ENCODE results near the gene SERTAD1.
A peak's percentile ranks its signal among the peaks of the same experiment; 100 is the strongest.
"Not testable (repeated sequence)": the region's sequence is repeated elsewhere in the genome, so short reads cannot be mapped to it uniquely, and the experiment has no call there.

Gene SERTAD1, protein sequence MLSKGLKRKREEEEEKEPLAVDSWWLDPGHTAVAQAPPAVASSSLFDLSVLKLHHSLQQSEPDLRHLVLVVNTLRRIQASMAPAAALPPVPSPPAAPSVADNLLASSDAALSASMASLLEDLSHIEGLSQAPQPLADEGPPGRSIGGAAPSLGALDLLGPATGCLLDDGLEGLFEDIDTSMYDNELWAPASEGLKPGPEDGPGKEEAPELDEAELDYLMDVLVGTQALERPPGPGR

DNA sequence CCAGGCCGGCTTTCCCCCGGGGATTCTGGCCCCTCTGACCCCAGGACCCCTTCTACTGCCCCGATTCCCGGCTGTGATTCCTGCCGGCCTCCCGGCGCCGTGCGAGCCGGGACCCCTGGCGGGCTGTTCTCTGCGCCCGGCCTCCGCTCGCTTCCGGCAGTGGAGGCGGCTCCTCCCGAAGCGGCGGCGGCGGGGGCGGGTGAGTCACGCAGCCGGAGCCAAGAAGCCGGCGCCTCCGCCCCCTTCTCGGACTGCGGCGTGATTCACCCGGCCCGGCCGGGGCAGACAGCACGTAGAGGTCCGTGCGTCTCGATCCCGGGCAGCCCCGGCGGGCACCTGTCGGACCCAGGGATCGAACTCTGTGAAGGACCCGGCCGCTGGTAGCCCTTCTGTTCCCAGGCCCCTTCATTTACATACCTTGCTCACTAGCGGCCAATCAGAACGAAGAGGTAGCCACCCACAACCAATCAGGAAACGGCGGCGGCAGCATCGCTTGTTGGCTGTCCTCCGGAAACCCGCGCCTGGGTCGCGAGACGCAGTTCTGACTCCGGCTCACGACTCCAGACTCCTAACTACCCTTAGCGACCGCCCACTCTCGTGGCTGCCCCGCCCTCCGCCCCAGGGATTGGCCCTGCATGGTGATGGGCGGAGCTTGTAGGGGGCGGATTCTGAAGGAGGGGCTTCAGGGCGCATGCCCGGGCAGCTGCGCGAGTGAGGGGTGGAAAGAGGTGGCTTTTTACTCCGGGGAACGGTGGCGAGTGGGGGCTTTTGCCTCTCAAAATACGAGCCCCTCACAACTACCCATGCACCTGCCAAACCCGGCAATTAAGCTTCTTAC is at the start of gene SERTAD1:
Gene SERTAD1 (minus strand): TSS at position 543 of the 838 bp plus-strand sequence. CDS start 2,446 bp downstream, outside the sequence.
- DNase-seq: peak; percentile 95

DNA sequence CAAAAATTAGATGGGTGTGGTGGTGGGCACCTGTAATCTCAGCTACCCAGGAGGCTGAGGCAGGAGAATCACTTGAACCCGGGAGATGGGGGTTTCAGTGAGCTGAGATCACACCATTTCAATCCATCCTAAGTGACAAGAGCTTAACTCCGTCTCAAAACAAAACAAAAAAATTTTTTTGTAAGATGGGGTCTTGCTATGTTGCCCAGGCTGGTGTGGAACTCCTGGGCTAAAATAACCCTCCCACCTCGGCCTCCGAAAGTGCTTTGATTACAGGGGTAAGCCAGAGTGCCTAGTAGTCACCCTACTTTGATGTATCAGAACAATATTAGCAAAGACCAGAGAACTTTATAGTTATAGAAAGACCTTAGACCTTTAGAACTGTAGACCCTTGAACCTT is 48.9 kb upstream of the SERTAD1 start:
- DNase-seq: no peak

DNA sequence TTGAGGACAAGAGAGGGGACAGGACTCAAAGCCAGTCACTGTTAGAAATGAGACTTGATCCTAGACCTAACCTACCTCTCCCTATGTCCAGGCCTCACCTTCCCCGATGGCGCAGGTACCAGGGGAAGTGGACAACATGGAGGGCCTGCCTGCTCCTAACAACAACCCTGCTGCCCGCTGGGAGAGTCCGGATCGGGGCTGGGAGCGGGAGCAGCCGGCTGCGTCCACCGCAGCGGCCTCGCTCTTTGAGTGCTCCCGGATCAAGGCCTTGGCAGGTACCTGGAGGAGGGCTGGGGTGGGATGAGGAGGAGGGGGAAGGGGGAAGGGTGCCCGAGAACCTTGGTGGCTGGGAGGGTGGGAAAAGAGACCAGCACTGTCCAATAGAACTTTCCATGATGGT is 46.7 kb upstream of the SERTAD1 start:
- no peak for DNase-seq

DNA sequence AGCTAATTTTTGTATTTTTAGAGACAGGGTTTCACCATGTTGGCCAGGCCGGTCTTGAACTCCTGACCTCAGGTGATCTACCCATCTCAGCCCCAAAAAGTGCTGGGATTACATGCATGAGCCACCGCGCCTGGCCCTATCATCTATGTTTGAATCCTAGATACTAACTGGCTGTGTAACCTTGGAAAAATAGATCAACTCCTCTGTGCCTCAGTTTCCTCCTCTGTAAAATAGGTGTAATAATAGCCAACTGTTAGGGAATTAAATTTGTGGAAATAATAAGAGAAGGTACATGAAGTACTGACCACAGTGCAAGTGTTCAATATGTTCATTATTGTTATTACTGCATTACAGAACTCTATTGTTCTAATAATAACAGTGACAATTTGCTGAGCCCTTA is 45.3 kb upstream of the SERTAD1 start:
- DNase-seq: no peak

DNA sequence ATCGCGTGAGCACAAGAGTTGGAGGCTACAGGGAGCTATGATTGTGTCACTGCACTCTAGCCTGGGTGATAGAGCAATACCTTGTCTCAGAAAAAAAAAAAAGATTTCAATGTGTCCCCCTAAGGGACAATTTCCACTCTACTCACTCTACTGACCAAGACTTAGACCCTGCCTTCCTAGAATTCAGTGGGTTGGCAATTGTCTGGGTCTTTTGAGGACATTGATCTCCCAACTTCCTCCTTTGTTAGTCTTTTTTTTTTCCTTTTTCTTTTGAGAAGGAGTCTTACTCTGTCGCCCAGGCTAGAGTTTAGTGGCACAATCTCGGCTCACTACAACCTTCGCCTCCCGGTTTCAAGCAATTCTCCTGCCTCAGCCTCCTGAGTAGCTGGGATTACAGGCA is 43.2 kb upstream of the SERTAD1 start:
- DNase-seq: no peak

DNA sequence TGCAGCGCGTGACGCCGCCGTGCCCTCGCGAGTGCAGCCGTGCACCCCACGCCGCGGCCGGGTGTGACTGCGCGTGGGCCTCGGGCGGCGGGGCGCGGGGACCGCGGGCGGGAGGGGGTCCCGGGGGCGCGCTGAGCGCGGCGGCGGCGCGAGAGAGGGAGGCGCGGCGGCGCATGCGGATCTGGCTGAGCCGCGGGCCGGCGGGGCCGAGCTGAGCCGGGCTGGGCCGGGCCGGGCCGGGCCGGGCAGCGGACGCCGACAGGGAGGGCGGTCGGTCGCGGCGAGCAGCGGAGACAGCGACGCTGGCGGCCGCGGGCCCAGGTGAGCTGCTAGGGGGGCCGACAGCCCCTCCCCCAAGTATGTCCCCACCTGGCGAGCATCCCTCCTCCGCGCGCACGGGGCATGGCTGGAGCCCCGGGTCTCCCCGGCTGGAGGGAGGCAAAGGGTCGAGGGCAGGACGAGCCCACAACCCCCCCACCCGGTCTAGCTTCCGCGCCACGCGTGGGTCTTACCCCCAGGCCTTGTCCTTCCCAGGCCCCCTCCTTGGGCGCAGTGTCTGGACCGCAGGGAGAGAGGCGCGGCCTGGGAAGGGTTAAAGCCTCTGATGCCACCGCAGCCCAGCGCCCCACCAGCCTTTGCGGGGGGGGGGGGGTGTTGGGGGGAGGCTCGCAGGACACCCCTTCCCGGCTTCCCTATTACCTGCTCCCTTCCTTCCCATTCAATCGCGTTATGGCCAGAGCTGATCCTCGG is 41.4 kb upstream of the SERTAD1 start, which contains the start of gene SPTBN4:
Gene SPTBN4 (plus strand): TSS at position 17 of the 750 bp plus-strand sequence. CDS start 5,621 bp downstream, outside the sequence.
- DNase-seq: no peak

DNA sequence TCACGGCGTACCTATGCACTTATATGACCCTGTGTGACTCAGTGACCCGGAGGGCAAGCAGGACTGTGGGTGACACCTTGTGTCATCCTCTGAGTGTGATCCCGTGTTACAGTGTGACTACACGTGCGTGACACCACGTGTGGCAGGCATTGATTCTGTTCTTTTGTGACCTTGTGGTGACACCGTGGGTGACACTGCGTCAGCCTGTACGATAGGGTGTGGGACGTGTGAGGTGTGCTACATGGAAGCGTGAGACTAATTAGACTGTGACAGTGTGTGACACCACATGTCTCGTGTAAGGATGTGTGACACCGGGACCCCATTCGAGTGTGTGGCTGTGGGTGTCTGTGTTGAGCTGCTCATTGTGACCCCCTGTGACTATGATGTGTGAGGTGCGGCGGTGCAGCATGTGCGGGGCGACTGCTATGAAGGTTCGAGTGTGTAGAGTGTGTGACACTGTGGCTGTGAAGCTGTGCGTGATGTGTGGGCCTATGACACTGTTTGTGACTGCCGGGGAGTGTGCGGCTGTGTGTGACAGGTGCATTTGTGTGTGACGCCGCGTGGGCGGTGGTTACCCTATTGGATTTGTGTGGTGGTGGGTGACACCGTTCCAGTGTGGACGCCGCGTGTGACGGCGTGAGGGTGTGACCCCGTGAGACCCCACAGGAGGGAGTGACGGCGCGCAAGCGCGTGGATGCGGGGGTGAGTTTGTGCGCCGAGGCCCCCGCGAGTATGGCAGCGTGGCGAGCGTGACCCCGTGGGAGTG is 40.6 kb upstream of the SERTAD1 start:
- no peak for DNase-seq

DNA sequence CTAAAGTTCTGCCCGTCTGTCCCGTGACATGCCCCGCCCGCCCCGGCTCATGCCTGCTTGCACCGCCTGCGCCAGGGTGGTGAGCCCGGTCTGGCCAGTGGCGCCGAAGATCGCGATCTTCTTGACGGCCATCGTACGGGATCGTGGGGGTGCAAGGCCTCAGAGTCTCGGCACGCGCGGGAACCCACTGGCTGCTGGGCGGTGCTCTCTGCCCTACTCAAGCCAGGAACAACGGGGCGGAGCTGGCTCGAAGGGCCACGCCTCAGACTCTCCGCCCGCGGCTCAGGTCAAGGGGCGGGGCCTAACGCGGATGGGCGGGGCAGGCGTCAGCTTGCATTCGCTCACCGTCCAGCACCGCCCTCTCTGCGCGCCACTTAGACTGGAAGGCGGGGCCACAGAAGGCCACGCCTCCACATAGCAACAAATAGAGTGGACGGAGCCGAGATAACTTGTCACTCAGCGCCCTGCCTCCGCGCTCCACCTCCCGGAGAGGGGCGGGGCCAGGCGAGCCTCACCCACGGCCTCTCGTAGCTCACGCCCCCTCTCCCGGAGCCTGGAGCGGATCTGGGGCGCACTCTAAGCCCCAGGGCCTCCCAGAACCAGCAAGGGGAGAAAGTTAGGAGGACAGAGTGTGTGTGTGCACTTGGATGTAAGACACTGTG is 39.9 kb upstream of the SERTAD1 start, which contains the start of gene BLVRB:
Gene BLVRB (minus strand): TSS at position 189 of the 662 bp plus-strand sequence. CDS start 57 bp downstream, at position 132.
- peak; percentile 94 for DNase-seq

DNA sequence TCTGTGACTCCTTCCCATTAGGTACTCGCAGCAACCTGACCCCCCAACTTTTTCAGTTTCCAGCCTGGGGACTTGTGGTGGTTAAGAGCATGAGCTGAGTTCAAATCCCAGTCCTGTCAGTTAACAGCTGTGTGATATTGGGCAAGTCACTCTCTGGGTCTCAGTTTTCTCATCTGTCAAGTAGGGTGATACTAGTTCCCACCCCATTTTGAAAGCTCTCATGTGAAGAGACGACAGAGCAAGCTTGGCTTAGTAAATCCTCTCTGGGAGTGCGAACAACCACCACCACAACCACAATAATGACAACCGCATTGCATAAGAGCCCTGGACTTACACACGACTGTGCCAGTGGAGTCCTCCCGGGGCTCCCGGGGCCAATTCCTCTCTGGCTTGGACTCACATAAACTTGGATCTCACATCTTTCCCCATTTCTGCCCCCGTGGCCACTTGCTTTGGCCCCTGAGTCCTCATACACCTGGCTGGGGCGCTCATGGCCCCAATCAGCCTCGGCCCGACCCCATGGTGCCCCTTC is 39.3 kb upstream of the SERTAD1 start:
- no peak for DNase-seq

DNA sequence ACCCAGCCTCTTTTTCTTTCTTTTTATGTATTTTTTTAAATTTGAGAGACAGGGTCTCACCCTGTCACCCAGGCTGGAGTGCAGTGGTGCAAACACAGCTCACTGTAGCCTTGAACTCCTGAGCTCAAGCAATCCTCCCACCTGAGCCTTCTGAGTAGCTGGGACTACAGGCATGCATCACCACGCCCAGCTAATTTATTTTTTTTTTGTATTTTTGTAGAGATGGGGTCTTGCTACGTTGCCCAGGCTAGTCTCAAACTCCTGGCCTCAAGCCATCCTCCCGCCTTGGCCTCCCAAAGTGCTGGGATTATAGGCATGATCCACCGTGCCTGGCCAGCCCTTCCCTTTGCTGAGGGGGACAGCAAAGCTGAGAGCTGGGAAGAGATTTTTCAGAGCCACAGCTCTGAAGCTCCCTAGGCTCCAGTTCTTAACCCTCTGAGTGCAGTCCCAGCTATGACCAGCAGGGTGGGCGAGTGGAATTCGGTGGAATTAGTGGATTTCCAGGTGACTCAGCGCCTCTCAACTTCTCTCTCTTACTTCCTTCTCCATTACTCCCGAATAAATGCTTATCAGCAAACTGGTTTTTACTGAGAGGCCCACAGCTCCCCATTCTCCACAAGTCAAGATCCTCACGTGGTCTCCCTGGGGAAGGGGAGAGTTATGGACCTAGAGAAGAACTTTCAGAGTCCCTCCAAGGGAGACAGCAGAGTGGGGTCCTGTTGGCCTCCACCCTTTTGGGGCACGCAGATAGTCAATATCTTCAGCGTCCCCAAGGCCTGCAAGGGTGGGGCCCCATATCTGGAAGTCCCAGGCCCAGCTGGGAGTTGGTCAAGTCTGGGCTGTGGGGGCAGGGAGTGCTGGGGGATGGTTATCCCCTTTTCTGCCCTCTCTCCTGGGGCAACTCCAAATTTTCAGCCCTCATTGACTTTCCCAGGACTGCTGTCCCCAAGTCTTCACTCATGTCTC is 38.5 kb upstream of the SERTAD1 start:
- peak; percentile 37 for DNase-seq

DNA sequence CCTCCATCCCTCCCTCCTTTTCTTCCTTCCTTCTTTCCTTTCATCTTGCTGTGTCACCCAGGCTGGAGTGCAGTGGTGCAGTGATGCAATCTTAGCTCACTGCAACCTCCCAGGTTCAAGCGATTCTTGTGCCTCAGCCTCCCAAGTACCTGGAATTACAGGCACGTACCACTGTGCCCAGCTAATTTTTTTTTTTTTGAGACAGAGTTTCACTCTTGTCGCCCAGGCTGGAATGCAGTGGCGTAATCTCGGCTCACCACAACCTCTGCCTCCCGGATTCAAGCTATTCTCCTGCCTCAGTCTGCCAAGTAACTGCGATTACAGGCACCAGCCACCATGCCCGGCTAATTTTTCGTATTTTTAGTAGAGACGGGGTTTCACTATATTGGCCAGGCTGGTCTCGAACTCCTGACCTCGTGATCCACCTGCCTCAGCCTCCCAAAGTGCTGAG is 37.8 kb upstream of the SERTAD1 start:
- DNase-seq: not testable (repeated sequence)

DNA sequence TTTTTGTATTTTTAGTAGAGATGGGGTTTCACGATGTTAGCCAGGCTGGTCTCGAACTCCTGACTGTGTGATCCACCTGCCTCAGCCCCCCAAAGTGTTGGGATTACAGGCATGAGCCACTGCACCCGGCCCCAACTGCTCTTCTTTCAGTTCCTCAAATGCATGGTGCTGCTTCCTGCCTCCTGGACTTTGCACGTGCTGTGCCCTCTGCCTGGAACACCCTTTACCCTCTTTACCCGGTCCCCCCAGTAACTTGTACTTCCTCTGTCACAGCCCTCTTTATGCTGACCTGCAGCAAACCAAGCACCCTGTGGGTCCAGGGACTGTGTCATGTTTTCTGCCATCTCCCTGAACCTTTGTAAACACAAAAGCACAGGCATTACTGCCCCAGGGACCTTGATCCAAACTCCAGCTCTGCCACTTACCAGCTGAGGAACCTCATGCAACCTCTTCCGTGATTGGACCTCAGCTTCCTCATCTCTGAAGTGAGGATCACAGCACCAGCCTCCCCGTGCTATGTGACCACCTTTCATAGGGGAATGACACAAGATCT is 36.0 kb upstream of the SERTAD1 start:
- no peak for DNase-seq

DNA sequence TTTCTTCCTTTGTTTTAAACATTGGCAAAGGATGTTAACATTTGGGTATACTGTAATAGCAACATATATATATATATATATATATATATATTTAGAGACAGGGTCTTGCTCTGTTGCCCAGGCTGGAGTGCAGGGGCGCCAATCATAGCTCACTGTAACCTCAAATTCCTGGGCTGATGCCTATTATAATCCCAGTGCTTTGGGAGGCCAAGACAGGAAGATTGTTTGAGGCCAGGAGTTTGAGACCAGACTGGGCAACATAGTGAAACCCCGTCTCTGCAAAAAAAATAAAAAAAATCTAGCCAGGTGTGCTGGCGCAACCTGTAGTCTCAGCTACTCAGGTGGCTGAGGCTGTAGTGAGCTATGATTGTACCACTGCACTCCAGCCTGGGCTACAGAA is 34.4 kb upstream of the SERTAD1 start:
- DNase-seq: no peak

DNA sequence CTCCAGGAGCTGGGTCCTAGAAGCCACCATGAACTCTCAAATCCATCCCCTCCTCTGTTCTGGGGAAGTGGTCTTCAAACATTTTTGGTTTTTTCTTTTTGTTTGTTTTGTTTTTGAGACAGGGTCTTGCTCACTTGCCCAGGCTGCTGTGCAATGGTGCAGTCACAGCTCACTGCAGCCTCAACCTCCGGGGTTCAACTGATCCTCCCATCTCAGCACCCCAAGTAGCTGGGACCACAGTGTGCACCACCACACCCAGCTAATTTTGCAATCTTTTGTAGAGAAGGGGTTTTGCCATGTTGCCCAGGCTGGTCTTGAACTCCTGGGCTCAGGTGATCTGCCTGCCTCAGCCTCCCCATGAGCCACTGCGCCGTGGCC is 32.8 kb upstream of the SERTAD1 start:
- no peak for DNase-seq

DNA sequence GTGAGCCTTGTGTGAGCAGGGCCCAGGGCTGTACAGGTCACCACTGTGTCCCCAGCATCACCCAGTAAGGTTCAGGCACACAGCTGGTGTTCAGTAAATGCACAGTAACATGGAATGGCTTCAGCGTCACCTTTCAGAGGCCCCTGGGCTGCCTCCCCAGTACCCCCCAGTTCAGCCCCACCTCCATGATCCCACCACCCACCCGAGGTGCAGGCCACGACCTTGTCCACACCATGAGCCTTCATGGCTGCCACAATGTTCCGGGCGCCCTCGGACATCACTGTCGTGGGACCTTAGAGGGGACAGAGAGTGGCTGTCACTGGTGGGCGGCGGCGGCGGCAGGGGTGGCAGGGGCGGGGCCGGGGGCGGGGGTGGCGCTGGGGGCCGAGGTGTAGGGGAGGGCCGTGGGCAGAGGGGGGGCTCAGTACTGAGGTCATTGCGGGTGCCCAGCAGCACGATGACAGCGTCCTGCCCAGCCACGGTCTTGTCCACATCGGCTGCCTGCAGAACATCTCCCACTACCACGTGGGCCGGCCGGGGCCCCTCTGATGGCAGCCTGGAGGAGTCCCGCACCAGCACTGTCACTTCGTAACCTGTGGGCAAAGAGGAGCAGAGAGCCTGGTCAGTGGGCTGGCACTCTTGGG is 32.3 kb upstream of the SERTAD1 start:
- no peak for DNase-seq

DNA sequence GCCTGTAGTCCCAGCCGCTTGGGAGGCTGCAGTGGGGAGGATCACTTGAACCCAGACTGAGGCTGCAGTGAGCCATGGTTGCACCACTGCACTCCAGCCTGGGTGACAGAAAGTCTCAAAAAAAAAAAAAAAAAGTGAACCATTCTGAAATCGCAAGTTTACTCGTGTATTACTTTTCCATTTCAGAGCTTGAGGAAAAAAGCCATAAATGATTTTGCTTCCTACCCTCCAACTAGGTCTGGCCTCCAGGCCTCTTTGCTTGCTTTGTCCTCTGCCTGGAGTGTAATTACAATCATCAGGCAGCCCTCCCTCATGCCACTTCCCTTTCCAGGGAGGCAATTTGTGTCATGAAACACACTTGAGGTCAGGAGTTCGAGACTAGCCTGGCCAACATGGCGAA is 31.3 kb upstream of the SERTAD1 start:
- no peak for DNase-seq

DNA sequence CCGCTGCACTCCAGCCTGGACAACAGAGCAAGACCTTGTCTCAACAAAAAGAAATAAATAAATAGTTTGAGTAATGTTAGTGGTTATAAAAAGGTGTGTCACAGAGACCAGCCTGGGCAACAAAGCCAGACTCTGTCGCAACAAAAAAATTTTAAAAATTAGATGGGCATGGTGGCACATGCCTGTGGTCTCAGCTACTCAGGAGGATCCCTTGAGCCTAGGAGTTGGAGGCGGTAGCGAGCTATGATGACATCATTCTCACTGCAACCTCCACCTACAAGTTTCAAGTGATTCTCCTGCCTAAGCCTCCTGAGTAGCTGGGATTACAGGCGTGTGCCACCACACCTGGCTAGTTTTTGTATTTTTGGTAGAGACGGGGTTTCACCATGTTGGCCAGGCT is 28.2 kb upstream of the SERTAD1 start:
- DNase-seq: not testable (repeated sequence)

DNA sequence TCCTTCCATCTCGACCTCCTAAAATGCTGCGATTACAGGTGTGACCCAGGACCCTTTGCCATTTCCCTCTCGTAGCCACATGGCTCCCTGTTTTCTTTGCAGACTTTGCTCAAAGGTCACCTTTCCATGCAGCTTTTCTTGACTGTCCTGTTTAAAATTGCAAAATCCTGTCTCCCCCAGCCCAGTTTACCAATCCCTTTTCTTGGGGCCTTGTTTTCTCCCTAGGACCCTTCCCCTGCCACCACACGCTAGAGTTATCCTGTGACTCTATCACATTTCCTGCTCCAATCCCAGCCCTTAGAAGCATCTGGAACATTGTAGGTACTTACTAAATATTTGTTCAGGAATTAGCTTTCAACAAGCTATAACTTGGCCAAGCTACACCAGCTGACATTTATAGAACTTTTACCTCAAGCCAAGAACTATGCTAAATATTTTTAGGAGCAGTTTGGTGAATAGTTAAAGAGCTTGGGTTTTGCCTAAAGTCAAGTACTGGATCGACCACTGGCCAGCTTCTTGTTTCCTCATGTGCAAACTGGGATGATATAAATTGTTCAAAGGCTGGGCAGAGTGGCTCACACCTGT is 27.5 kb upstream of the SERTAD1 start:
- no peak for DNase-seq

DNA sequence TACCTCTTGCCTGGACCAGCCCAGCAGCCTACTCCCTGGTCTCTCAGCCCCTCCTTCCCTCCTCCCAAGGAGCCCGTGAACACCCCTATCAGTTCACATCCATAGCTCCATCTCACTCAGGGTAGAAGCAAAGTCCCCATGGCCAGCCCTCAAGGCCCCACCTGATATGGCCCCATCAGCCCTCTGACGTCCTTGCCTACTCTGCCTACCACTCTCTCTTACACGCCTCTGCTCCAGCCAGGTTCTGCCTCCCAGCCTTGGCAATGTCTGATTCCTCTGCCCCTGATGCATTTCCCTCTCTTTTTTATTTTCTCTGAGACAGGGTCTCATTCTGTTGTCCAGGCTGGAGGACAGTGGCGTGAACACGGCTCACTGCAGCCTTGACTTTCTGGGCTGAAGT is 26.2 kb upstream of the SERTAD1 start:
- no peak for DNase-seq

All from NCI-H1048 (cell line).